Spleen (tissue), 7 donors: ENCODE measurements around the gene PITPNM2.

Source experiments
- CTCF ChIP-seq, 11 experiments: fragments of 200-600 bp in 7 of 11; fragments of 450-650 bp in 4 of 11; sonication (generic) in 4 of 11; IDR thresholded peaks in 8 of 11; conservative IDR thresholded peaks in 3 of 11; 1 replicate in 7 of 11; 2 replicates in 4 of 11; pipeline versions ENCODE4 v1.4.0 to v1.8.0; 2016 to 2021; ENCODE audit warnings: antibody characterized with exemption in 11 of 11, inconsistent platforms in 4 of 11, mild to moderate bottlenecking in 1 of 11
- POLR2A ChIP-seq, 3 donors: fragments of 450-650 bp; IDR thresholded peaks; one replicate each; pipeline ENCODE4 v1.5.1; 2017; ENCODE audit warnings: antibody characterized with exemption in 3 of 3, mild to moderate bottlenecking in 1 of 3
- donor health status: DM: no; HTN: no; CAD: no; lungs with moderate emphysema.
- donor health status: DM: no; HTN: no; CAD: no.
- donor health status: DM: no; HTN: no; CAD: no.

- TF ChIP-seq CTCF (IDR thresholded peaks at IDR 0.05 in 8 of 11, conservative IDR thresholded peaks at IDR 0.05 in 3 of 11) (no peak), POLR2A (IDR thresholded peaks at IDR 0.05) (no peak)
These were observed 16.6 kb downstream of the PITPNM2 start for GRCh38 chr12:123134271-123134671.
